ENCODE measurements around the gene DCLK1.

DNA sequence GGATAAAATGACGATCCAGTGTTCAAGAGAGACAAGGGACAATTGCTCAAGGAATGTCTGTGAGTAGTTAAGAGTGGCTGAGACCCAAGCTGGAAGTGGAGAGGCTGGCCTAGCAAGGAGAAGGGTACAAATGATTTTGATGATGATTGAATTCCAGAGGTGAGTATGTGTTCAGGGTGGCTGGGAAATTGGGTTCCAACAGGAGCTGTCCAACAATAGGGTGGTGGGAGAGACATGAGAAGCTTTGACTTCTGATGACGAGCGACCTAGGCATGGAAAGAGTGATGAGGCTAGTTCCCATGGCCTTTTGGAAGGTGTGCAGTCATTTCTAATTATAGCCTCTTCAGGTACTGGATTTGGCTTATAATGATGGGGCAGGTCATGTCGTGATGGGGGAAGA is 29.1 kb upstream of the DCLK1 start:
- TF ChIP-seq, protein P1, sequence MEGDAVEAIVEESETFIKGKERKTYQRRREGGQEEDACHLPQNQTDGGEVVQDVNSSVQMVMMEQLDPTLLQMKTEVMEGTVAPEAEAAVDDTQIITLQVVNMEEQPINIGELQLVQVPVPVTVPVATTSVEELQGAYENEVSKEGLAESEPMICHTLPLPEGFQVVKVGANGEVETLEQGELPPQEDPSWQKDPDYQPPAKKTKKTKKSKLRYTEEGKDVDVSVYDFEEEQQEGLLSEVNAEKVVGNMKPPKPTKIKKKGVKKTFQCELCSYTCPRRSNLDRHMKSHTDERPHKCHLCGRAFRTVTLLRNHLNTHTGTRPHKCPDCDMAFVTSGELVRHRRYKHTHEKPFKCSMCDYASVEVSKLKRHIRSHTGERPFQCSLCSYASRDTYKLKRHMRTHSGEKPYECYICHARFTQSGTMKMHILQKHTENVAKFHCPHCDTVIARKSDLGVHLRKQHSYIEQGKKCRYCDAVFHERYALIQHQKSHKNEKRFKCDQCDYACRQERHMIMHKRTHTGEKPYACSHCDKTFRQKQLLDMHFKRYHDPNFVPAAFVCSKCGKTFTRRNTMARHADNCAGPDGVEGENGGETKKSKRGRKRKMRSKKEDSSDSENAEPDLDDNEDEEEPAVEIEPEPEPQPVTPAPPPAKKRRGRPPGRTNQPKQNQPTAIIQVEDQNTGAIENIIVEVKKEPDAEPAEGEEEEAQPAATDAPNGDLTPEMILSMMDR (conservative IDR thresholded peaks at IDR 0.05 in 1 of 2, IDR thresholded peaks at IDR 0.05 in 1 of 2; ENCODE audit: extremely low read depth in 1 of 2, insufficient read depth in 1 of 2, low read depth in 1 of 2, low read length in 2 of 2) = no peak
- no peak for TF ChIP-seq EZH2 (IDR thresholded peaks at IDR 0.05; ENCODE audit: borderline replicate concordance, low read length)
